ENCODE measurements around the gene TJP2. TPM values are rescaled to one million over a fixed set of nuclear protein-coding genes. Genes with fewer than 3 reads are reported as not detected.

The TJP2 gene
- total and polyA plus RNA-seq, 2 donors (not counting 3 experiments of a cell fraction or from before 2014, with no cell fraction given) = 83.0 to 168 TPM

DNA sequence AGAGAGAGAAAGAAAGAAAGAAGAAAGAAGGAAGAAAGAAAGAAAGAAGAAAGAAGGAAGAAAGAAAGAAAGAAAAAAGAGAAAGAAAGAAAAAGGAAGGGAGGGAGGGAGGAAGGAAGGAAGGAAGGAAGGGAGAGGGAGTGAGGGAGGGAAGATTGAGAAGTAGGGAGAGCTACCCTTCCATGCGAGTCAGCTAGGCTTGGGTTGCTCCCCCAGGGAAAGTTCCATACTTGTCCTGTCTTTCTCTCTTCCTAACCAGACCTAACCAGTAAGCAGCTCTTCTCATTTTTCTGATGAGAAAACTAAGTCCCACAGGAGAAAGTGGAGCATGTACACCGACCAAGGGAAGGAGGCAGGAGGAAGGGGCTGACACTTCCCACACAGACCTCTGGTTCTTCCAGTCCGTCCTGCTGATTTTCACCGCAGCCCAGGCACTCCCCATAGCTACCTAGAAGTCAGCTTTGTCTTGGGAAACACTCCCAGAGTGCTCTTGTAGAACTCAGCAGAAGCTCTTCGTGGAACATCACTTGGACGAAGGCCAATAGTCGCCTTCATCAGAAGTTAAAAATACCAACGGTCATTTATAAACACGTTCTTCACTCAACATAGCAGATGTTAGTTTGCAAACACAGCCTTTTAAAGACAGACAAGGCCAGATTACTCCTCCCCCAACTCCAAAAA lies 121.9 kb downstream of the TJP2 start:
- Histone ChIP-seq H3K9ac (replicated peaks; ENCODE audit: extremely low read depth, insufficient read depth, low read length) (no peak overlapping the region), H3K9me1 (replicated peaks; ENCODE audit: control insufficient read depth, extremely low read depth, insufficient read depth, low read length) (no peaks in the 10 kb centered on the region), H4K20me1 (replicated peaks; ENCODE audit: control insufficient read depth, extremely low read depth, insufficient read depth, low read length) (no peaks in the 10 kb centered on the region), H3K27ac (ENCODE audit: insufficient read depth, low read depth, low read length) (no peak overlapping the region), H3K36me3 (ENCODE audit: control insufficient read depth in 2 of 2, extremely low read depth in 1 of 2, insufficient read depth in 2 of 2, low read length in 2 of 2) (no peaks in the 10 kb centered on the region), H3K9me3 (replicated peaks; ENCODE audit: control insufficient read depth, insufficient read depth, low read length) (no peaks in the 10 kb centered on the region), H2AFZ (ENCODE audit: low read depth, low read length) (no peak overlapping the region), H3K79me2 (ENCODE audit: control insufficient read depth, insufficient read depth, low read length) (no peaks in the 10 kb centered on the region), H3K4me1 (ENCODE audit: control insufficient read depth, extremely low read depth, insufficient read depth, low read length) (no peaks in the 10 kb centered on the region), H3K4me2 (ENCODE audit: insufficient read depth, low read length) (no peak overlapping the region), H3K27me3 (ENCODE audit: control insufficient read depth in 2 of 2, insufficient read depth in 2 of 2, low read length in 2 of 2) (peaks cover 5 to 6% of the 10 kb centered on the region in 2 experiments), H3K4me3 (replicated peaks in 1 of 3; ENCODE audit: insufficient read depth in 1 of 3, low read depth in 1 of 3, low read length in 3 of 3) (no peak overlapping the region)
- ChIA-PET POLR2A (no interaction called here), CTCF (no interaction called here)
- intact Hi-C loops (cut with micrococcal nuclease) (loop anchor here (5.0 kb wide), 1 partner anchor 51 kb away; no protein-coding TSS in a partner anchor), dilution Hi-C loops (cut with MboI; ENCODE audit: extremely low pct_ligation_motif_present, low sequenced_read_pairs) (no loop called here)
- no peak for FAIRE-seq
- TF ChIP-seq EZH2 (IDR thresholded peaks at IDR 0.05; ENCODE audit: borderline replicate concordance, low read depth, low read length, severe bottlenecking) (no peak), GATA2 (IDR thresholded peaks at IDR 0.05; ENCODE audit: insufficient read depth, insufficient read length, low read depth, low read length) (no peak), POLR2AphosphoS5 (IDR thresholded peaks at IDR 0.05; ENCODE audit: insufficient read depth, low read depth, low read length) (no peak), FOS (IDR thresholded peaks at IDR 0.05; ENCODE audit: borderline replicate concordance, insufficient read depth, low read length) (no peak), POLR2A (IDR thresholded peaks at IDR 0.05; ENCODE audit: low read depth, low read length) (no peak), MYC (IDR thresholded peaks at IDR 0.05; ENCODE audit: low read depth, low read length) (no peak), JUN (IDR thresholded peaks at IDR 0.05; ENCODE audit: borderline replicate concordance, insufficient read depth, insufficient read length, low read depth) (no peak)
- TF ChIP-seq, protein P1, sequence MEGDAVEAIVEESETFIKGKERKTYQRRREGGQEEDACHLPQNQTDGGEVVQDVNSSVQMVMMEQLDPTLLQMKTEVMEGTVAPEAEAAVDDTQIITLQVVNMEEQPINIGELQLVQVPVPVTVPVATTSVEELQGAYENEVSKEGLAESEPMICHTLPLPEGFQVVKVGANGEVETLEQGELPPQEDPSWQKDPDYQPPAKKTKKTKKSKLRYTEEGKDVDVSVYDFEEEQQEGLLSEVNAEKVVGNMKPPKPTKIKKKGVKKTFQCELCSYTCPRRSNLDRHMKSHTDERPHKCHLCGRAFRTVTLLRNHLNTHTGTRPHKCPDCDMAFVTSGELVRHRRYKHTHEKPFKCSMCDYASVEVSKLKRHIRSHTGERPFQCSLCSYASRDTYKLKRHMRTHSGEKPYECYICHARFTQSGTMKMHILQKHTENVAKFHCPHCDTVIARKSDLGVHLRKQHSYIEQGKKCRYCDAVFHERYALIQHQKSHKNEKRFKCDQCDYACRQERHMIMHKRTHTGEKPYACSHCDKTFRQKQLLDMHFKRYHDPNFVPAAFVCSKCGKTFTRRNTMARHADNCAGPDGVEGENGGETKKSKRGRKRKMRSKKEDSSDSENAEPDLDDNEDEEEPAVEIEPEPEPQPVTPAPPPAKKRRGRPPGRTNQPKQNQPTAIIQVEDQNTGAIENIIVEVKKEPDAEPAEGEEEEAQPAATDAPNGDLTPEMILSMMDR (IDR thresholded peaks at IDR 0.05; ENCODE audit: extremely low read depth in 1 of 2, insufficient read depth in 1 of 2, low read depth in 1 of 2, low read length in 2 of 2) = no peak
- TF ChIP-seq, protein P2, sequence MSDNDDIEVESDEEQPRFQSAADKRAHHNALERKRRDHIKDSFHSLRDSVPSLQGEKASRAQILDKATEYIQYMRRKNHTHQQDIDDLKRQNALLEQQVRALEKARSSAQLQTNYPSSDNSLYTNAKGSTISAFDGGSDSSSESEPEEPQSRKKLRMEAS (IDR thresholded peaks at IDR 0.05; ENCODE audit: insufficient read depth, insufficient read length) = no peak
- no TSS peak for BruUV-seq (replicated peaks)
- DNase-seq (ENCODE audit: low read depth, low spot score) = no peak

Measured in endothelial cell of umbilical vein (primary cell).